Measurements from ENCODE around the gene KAZALD1.

DNA sequence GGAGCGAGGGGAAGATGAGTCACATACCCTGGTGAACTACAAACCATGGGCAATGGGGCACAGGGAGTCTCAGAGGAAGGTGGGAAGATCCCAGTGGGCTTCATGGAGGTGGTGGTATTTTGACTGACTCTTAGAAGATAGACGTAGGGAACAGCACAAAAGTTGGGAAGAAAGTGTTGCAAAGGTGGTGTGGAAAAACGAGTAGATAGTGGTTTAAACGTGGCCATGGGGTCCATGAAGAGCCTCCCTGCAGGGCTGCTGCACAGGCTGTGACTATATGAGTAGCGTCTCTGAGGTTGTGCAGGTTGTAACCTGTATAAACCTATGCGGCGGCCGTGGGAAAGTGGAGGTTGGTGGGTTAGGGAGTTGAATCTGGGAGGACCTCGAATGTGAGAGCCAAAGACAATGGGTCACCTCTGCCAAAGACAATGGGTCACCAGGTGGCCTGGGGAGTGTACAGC is 48.4 kb upstream of the KAZALD1 start:
- TF ChIP-seq TAF1 (IDR thresholded peaks at IDR 0.05; ENCODE audit: borderline replicate concordance, low read depth, low read length) (no peak), ESRRA (IDR thresholded peaks at IDR 0.05; ENCODE audit: low read length) (no peak), ZBTB33 (IDR thresholded peaks at IDR 0.05) (no peak), HDAC6 (IDR thresholded peaks at IDR 0.05; ENCODE audit: unreplicated experiment) (no peak), TARDBP (IDR thresholded peaks at IDR 0.05; ENCODE audit: borderline replicate concordance) (no peak), EGR1 (IDR thresholded peaks at IDR 0.05; ENCODE audit: borderline replicate concordance in 1 of 2, low read depth in 2 of 2, low read length in 2 of 2) (no peak), RAD21 (IDR thresholded peaks at IDR 0.05; ENCODE audit: insufficient read depth, low read depth, low read length) (no peak), EP300 (IDR thresholded peaks at IDR 0.05; ENCODE audit: borderline replicate concordance in 1 of 2, control insufficient read depth in 1 of 2, low read depth in 2 of 2, low read length in 2 of 2) (no peak), RCOR1 (conservative IDR thresholded peaks at IDR 0.05; ENCODE audit: low read depth, low read length) (no peak)
- TF ChIP-seq, protein P1, sequence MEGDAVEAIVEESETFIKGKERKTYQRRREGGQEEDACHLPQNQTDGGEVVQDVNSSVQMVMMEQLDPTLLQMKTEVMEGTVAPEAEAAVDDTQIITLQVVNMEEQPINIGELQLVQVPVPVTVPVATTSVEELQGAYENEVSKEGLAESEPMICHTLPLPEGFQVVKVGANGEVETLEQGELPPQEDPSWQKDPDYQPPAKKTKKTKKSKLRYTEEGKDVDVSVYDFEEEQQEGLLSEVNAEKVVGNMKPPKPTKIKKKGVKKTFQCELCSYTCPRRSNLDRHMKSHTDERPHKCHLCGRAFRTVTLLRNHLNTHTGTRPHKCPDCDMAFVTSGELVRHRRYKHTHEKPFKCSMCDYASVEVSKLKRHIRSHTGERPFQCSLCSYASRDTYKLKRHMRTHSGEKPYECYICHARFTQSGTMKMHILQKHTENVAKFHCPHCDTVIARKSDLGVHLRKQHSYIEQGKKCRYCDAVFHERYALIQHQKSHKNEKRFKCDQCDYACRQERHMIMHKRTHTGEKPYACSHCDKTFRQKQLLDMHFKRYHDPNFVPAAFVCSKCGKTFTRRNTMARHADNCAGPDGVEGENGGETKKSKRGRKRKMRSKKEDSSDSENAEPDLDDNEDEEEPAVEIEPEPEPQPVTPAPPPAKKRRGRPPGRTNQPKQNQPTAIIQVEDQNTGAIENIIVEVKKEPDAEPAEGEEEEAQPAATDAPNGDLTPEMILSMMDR (IDR thresholded peaks at IDR 0.05 in 2 of 3, conservative IDR thresholded peaks at IDR 0.05 in 1 of 3; ENCODE audit: control insufficient read depth in 2 of 3, extremely low read depth in 1 of 3, insufficient read depth in 1 of 3, low read depth in 3 of 3, low read length in 3 of 3) = no peak

Data from GM12878 (cell line).